Upper lobe of right lung (tissue), 1 donor: ENCODE measurements around the gene SERPINA9. TPM values are rescaled to one million over a fixed set of nuclear protein-coding genes. Genes with fewer than 3 reads are reported as not detected.
"Not testable (repeated sequence)": the region's sequence is repeated elsewhere in the genome, so short reads cannot be mapped to it uniquely, and the experiment has no call there.

ENCODE experiments used
- ATAC-seq: fragments of 200-7000 bp; cut with Tn5 transposase; one replicate; pipeline ENCODE4 v1.9.1; 2020; ENCODE audit warnings: mild to moderate bottlenecking, moderate library complexity
- DNase-seq: peaks from one replicate; pipeline ENCODE4 v3.0.0-alpha.2; 2020
- H3K27ac ChIP-seq: fragments of 200-600 bp; one replicate; pipeline ENCODE4 v1.8.0; 2022
- H3K27me3 ChIP-seq: fragments of 200-600 bp; one replicate; pipeline ENCODE4 v1.8.0; 2022; ENCODE audit warnings: mild to moderate bottlenecking
- H3K36me3 ChIP-seq: fragments of 200-600 bp; one replicate; pipeline ENCODE4 v1.8.0; 2022
- H3K4me1 ChIP-seq: fragments of 200-600 bp; one replicate; pipeline ENCODE4 v1.8.0; 2022
- H3K4me3 ChIP-seq: fragments of 200-600 bp; one replicate; pipeline ENCODE4 v1.8.0; 2022; ENCODE audit warnings: mild to moderate bottlenecking
- H3K9me3 ChIP-seq: fragments of 200-600 bp; one replicate; pipeline ENCODE4 v1.8.0; 2022
- CTCF ChIP-seq: fragments of 200-600 bp; IDR thresholded peaks from one replicate; pipeline ENCODE4 v1.8.0; 2022; ENCODE audit warnings: antibody characterized with exemption
- intact Hi-C: fragments of 100-400 bp; cut with DNase I; formaldehyde crosslinking; loops from one replicate; pipeline ENCODE4 v1.11.0; 2022
- total RNA-seq: library from RNA; stranded (reverse); fragmentation: NEBNext Ultra II Directional; extraction: Animal tissue kit (Norgen Biotek cat#: 25700); gene quantifications from one replicate; pipeline ENCODE4 v1.2.1, GENCODE V29; 2021
- donor health status: DM: no; HTN: yes; CAD: no; lungs with severe emphysema.

Gene SERPINA9
- total RNA-seq, 1 donor from 2014 or later = not detected

GRCh38 chr14:94423453-94424056 lies 52.4 kb downstream of the SERPINA9 start:
- Histone ChIP-seq H3K9me3 (no peaks in the 10 kb centered on the region), H3K4me1 (no peaks in the 10 kb centered on the region), H3K27ac (no peak overlapping the region), H3K27me3 (no peaks in the 10 kb centered on the region), H3K36me3 (no peaks in the 10 kb centered on the region), H3K4me3 (no peak overlapping the region)
- peak; percentile 87 for DNase-seq
- peak; percentile 65 for TF ChIP-seq CTCF
- intact Hi-C loops = no loop called here
- peak; percentile 94 for ATAC-seq

GRCh38 chr14:94421316-94421715 lies 54.7 kb downstream of the SERPINA9 start:
- intact Hi-C loops = no loop called here
- no peak overlapping the region for H3K27ac ChIP-seq
- ATAC-seq = no peak
- no peak for DNase-seq
- H3K27me3 ChIP-seq = no peaks in the 10 kb centered on the region
- TF ChIP-seq CTCF = no peak
- no peak overlapping the region for H3K4me3 ChIP-seq
- H3K4me1 ChIP-seq = no peaks in the 10 kb centered on the region
- H3K36me3 ChIP-seq = no peaks in the 10 kb centered on the region
- no peaks in the 10 kb centered on the region for H3K9me3 ChIP-seq

GRCh38 chr14:94417497-94418205 lies 58.3 kb downstream of the SERPINA9 start:
- H3K27me3 ChIP-seq, H3K4me1 ChIP-seq, intact Hi-C loops, H3K27ac ChIP-seq, H3K4me3 ChIP-seq, H3K9me3 ChIP-seq, DNase-seq, H3K36me3 ChIP-seq, ATAC-seq: not testable (repeated sequence)

Other genes with a start within 250 kb of the SERPINA9 start
- not detected for gene SERPINA10, start 182.9 kb downstream of the SERPINA9 start, total RNA-seq
- gene SERPINA6, start 152.9 kb downstream of the SERPINA9 start, total RNA-seq = not detected
- not detected for gene SERPINA2, start 109.5 kb downstream of the SERPINA9 start, total RNA-seq
- gene SERPINA1, start 87.6 kb downstream of the SERPINA9 start, total RNA-seq = 1,017 TPM
- not detected for gene SERPINA11, start 23.4 kb downstream of the SERPINA9 start, total RNA-seq
- not detected for gene SERPINA12, start 33.3 kb upstream of the SERPINA9 start, total RNA-seq
- not detected for gene SERPINA4, start 85.2 kb upstream of the SERPINA9 start, total RNA-seq
- 0.41 TPM for gene SERPINA5, start 105.2 kb upstream of the SERPINA9 start, total RNA-seq
- 36.4 TPM for gene SERPINA3, start 136.2 kb upstream of the SERPINA9 start, total RNA-seq